ENCODE results near the gene ADAT3.

ADAT3 gene

GRCh38 chr19:1917926-1918325 is 12.7 kb downstream of the ADAT3 start:
- no peak for TF ChIP-seq EZH2 (IDR thresholded peaks at IDR 0.05; ENCODE audit: borderline replicate concordance, low read depth, low read length, severe bottlenecking)
- TF ChIP-seq, protein P1, sequence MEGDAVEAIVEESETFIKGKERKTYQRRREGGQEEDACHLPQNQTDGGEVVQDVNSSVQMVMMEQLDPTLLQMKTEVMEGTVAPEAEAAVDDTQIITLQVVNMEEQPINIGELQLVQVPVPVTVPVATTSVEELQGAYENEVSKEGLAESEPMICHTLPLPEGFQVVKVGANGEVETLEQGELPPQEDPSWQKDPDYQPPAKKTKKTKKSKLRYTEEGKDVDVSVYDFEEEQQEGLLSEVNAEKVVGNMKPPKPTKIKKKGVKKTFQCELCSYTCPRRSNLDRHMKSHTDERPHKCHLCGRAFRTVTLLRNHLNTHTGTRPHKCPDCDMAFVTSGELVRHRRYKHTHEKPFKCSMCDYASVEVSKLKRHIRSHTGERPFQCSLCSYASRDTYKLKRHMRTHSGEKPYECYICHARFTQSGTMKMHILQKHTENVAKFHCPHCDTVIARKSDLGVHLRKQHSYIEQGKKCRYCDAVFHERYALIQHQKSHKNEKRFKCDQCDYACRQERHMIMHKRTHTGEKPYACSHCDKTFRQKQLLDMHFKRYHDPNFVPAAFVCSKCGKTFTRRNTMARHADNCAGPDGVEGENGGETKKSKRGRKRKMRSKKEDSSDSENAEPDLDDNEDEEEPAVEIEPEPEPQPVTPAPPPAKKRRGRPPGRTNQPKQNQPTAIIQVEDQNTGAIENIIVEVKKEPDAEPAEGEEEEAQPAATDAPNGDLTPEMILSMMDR (IDR thresholded peaks at IDR 0.05; ENCODE audit: borderline replicate concordance, extremely low read depth, low read length, poor library complexity, severe bottlenecking) = no peak
- Histone ChIP-seq H3K9me3 (ENCODE audit: insufficient read depth, low read length, severe bottlenecking) (no peaks in the 10 kb centered on the region), H3K4me2 (ENCODE audit: insufficient read depth, low read length) (no peak overlapping the region), H3K9ac (ENCODE audit: low read depth, low read length) (no peak overlapping the region), H3K27ac (ENCODE audit: low read length) (no peak overlapping the region), H2AFZ (ENCODE audit: low read depth, low read length) (no peak overlapping the region), H3K79me2 (ENCODE audit: insufficient read depth, low read length) (peaks cover 20% of the 10 kb centered on the region), H3K27me3 (ENCODE audit: insufficient read depth, low read length, poor library complexity) (no peaks in the 10 kb centered on the region), H3K36me3 (ENCODE audit: insufficient read depth, low read length) (peaks cover 66% of the 10 kb centered on the region), H3K4me1 (ENCODE audit: insufficient read depth, low read length) (no peaks in the 10 kb centered on the region), H4K20me1 (ENCODE audit: insufficient read depth, low read length) (peaks cover 25% of the 10 kb centered on the region), H3K4me3 (ENCODE audit: low read depth in 1 of 2, low read length in 2 of 2) (no peak overlapping the region)
- ATAC-seq (ENCODE audit: insufficient read depth, low read depth) (no peak), DNase-seq (no peak)

- Histone ChIP-seq H3K4me1 (ENCODE audit: insufficient read depth, low read length) (no peaks in the 10 kb centered on the region), H3K9me3 (ENCODE audit: insufficient read depth, low read length, severe bottlenecking) (no peaks in the 10 kb centered on the region), H2AFZ (ENCODE audit: low read depth, low read length) (no peak overlapping the region), H3K27ac (ENCODE audit: low read length) (no peak overlapping the region), H4K20me1 (ENCODE audit: insufficient read depth, low read length) (peaks cover 15% of the 10 kb centered on the region), H3K4me2 (ENCODE audit: insufficient read depth, low read length) (no peak overlapping the region), H3K27me3 (ENCODE audit: insufficient read depth, low read length, poor library complexity) (no peaks in the 10 kb centered on the region), H3K4me3 (ENCODE audit: low read depth in 1 of 2, low read length in 2 of 2) (no peak overlapping the region), H3K36me3 (ENCODE audit: insufficient read depth, low read length) (peaks cover 62% of the 10 kb centered on the region), H3K79me2 (ENCODE audit: insufficient read depth, low read length) (peaks cover 9% of the 10 kb centered on the region), H3K9ac (ENCODE audit: low read depth, low read length) (no peak overlapping the region)
- ATAC-seq (ENCODE audit: insufficient read depth, low read depth) (no peak), DNase-seq (no peak)
- TF ChIP-seq EZH2 (IDR thresholded peaks at IDR 0.05; ENCODE audit: borderline replicate concordance, low read depth, low read length, severe bottlenecking) = no peak
- TF ChIP-seq, protein P1 (IDR thresholded peaks at IDR 0.05; ENCODE audit: borderline replicate concordance, extremely low read depth, low read length, poor library complexity, severe bottlenecking) = no peak
These were observed 13.8 kb downstream of the ADAT3 start for GRCh38 chr19:1918975-1919374.

- no peaks in the 10 kb centered on the region; the same call in 1 of the 2 replicates for H4K20me1 ChIP-seq (ENCODE audit: insufficient read depth, low read length)
- peaks cover 57% of the 10 kb centered on the region for H3K36me3 ChIP-seq (ENCODE audit: insufficient read depth, low read length)
- no peak overlapping the region for H3K27ac ChIP-seq (ENCODE audit: low read length)
- no peak overlapping the region for H3K9ac ChIP-seq (ENCODE audit: low read depth, low read length)
- DNase-seq (no peak), ATAC-seq (ENCODE audit: insufficient read depth, low read depth) (no peak)
- no peak overlapping the region for H2AFZ ChIP-seq (ENCODE audit: low read depth, low read length)
- no peak overlapping the region for H3K4me3 ChIP-seq (ENCODE audit: low read depth in 1 of 2, low read length in 2 of 2)
- H3K9me3 ChIP-seq (ENCODE audit: insufficient read depth, low read length, severe bottlenecking) = no peaks in the 10 kb centered on the region
- H3K27me3 ChIP-seq (ENCODE audit: insufficient read depth, low read length, poor library complexity) = no peaks in the 10 kb centered on the region
- no peaks in the 10 kb centered on the region for H3K4me1 ChIP-seq (ENCODE audit: insufficient read depth, low read length)
- H3K79me2 ChIP-seq (ENCODE audit: insufficient read depth, low read length) = no peaks in the 10 kb centered on the region
- H3K4me2 ChIP-seq (ENCODE audit: insufficient read depth, low read length) = no peak overlapping the region
- TF ChIP-seq EZH2 (IDR thresholded peaks at IDR 0.05; ENCODE audit: borderline replicate concordance, low read depth, low read length, severe bottlenecking) = no peak
- TF ChIP-seq, protein P1 (IDR thresholded peaks at IDR 0.05; ENCODE audit: borderline replicate concordance, extremely low read depth, low read length, poor library complexity, severe bottlenecking) = no peak
These were observed 15.4 kb downstream of the ADAT3 start for GRCh38 chr19:1920644-1921043.

DNA sequence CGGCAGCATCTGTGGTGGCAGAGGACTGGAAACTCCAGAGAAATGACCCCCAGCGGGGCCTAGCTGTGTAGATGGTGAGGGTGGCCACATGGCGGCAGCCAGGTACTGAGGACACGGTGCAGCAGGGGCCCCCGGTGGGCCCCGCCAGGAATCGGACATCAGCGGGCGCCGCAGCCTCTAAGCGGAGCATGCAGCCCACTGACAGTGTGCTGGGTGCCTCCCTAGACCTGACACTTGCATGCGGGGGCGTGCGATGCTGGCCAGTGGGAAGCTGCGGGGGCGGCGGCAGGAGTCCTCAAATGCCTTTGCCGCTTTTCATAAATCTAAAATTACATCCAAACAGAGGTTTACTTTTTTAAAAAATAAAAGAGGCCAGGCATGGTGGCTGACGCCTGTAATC is 16.1 kb downstream of the ADAT3 start:
- Histone ChIP-seq H3K4me2 (ENCODE audit: insufficient read depth, low read length) (no peak overlapping the region), H3K4me3 (ENCODE audit: low read depth in 1 of 2, low read length in 2 of 2) (no peak overlapping the region), H2AFZ (ENCODE audit: low read depth, low read length) (no peak overlapping the region), H3K79me2 (ENCODE audit: insufficient read depth, low read length) (no peaks in the 10 kb centered on the region), H3K9me3 (ENCODE audit: insufficient read depth, low read length, severe bottlenecking) (no peaks in the 10 kb centered on the region), H3K9ac (ENCODE audit: low read depth, low read length) (no peak overlapping the region), H3K27ac (ENCODE audit: low read length) (no peak overlapping the region), H3K4me1 (ENCODE audit: insufficient read depth, low read length) (no peaks in the 10 kb centered on the region), H4K20me1 (ENCODE audit: insufficient read depth, low read length) (no peaks in the 10 kb centered on the region; the same call in 1 of the 2 replicates), H3K27me3 (ENCODE audit: insufficient read depth, low read length, poor library complexity) (no peaks in the 10 kb centered on the region), H3K36me3 (ENCODE audit: insufficient read depth, low read length) (peaks cover 57% of the 10 kb centered on the region)
- TF ChIP-seq, protein P1 (IDR thresholded peaks at IDR 0.05; ENCODE audit: borderline replicate concordance, extremely low read depth, low read length, poor library complexity, severe bottlenecking) = no peak
- no peak for TF ChIP-seq EZH2 (IDR thresholded peaks at IDR 0.05; ENCODE audit: borderline replicate concordance, low read depth, low read length, severe bottlenecking)
- ATAC-seq (ENCODE audit: insufficient read depth, low read depth) (no peak), DNase-seq (no peak)
